GM12801 (cell line): ENCODE data around the gene EEFSEC.

Source experiments
- CTCF ChIP-seq: IDR thresholded peaks from one replicate; pipeline ENCODE4 v1.5.1; 2011; ENCODE audit warnings: control low read depth; ENCODE audit not compliant: insufficient read length; ENCODE audit errors: extremely low read depth

The EEFSEC gene

DNA sequence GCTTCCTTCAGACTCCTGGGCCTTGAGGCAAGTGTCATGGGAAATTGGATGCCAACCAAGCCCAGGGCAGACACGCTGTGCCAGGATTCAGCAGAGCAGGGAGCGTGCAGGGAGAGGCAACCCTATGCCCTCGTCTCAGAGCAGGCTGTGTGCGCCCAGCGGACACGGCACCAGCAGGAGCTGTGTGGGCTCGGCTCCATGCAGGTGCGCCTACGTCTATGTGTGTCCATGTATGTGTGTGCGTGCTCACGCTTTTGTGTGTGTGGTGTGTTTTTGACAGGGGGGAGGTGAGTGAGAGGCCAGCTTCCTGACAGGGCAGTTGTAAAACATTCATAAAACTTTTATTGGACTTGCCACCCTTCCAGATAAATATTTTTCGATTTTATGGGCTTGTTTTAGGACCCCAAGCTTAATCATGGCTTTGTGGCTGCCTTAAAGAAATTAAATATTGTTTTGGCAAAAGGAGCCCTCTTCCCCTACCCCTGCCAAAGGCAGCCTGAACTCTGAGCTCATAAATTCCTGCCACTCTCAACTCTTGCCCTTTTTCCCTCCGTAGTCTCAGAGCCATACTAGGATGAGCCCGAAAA is 229.0 kb downstream of the EEFSEC start:
- no peak for TF ChIP-seq CTCF

- TF ChIP-seq CTCF: no peak
Measured at GRCh38 chr3:128383316-128384235, 230.3 kb downstream of the EEFSEC start.

- TF ChIP-seq CTCF: no peak
Measured at GRCh38 chr3:128385080-128385832, 232.0 kb downstream of the EEFSEC start.

GRCh38 chr3:128388932-128389331 is 235.7 kb downstream of the EEFSEC start:
- no peak for TF ChIP-seq CTCF

GRCh38 chr3:128390867-128391266 is 237.6 kb downstream of the EEFSEC start:
- no peak for TF ChIP-seq CTCF

DNA sequence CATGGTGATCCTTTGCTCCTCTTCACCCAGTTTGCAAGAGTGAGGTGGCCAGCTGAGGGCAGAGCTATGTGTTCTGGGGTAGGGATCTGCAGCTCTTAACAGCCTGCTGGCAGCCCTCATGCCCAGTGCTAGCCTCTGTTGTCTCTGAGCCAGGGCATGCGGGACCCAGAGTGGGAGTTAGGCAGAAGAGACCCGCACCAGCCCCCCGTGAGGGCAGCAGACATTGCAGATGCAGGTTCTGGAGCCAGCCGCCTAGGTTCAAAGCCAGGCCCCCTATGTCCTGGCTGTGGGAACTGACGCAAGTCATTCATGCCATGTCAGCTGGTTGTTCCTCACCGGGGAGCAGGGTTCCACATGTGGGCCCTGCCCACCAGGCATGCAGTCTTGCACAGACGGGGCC is 238.7 kb downstream of the EEFSEC start:
- no peak for TF ChIP-seq CTCF

- TF ChIP-seq CTCF: no peak
Measured at GRCh38 chr3:128392818-128393544, 239.7 kb downstream of the EEFSEC start.
